UCSD-AML1 (cell line): ENCODE data around the gene SEMA3A.
"Not testable (repeated sequence)": the region's sequence is repeated elsewhere in the genome, so short reads cannot be mapped to it uniquely, and the experiment has no call there.

Experiments
- DNase-seq: peaks from one replicate; lab custom pipeline; 2025; ENCODE audit not compliant: unreplicated experiment; lab: John Stamatoyannopoulos, UW

SEMA3A gene

DNA sequence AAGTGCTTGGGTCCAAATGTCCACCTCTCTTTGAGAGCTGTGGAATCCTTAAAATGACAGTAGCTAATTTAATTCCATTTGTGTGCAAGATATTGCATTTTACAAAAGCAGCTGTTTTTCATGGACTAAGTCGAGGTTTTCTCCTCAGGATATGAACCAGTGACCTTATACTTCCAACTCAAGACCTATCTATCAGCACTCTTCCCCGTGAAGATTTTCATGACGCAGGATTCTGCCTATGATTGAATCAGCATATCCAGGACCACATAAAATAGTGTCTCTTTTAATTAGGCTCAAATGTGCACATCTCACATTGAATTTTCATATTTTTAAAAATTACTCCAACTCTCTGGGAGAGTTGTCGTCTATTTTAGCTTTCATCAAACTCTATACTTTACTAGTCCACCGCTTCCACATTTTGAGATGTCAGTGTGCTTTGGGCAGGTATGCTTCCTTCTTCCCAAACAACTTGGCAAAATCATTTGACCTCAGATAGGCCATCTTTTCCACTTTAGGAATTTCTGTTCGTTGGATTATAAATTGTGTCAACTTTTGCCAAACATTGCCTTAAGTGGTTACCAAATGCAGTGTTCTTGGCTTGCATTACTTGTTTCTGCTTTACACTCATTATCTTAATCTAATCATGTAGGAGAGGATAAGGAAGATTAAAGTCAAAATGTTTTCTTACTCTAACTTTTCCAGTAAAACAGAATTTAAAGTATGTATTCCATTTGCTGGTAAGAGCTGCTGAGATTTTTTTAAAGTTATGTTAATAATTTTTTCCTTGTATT is 39.4 kb downstream of the SEMA3A start:
- DNase-seq, result no peak

DNA sequence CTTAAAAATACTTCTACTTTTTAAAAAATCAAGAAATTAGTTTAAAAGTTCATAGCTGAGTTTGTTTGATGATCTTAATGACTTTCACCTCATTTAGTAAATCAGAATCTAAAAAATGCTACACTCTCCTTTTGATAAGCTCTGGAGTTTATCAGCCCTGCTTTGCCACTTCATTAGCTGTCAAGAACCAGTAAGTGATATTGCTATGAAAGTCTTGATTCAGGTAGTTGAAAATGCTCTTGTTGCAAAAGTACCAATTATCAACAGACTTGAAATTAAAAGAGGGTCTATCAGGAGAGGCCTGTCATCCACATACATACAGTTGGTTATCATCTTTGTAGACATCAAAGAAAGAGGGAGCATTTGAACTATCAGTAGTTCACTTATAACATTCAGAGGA is 41.6 kb downstream of the SEMA3A start:
- no peak for DNase-seq

DNA sequence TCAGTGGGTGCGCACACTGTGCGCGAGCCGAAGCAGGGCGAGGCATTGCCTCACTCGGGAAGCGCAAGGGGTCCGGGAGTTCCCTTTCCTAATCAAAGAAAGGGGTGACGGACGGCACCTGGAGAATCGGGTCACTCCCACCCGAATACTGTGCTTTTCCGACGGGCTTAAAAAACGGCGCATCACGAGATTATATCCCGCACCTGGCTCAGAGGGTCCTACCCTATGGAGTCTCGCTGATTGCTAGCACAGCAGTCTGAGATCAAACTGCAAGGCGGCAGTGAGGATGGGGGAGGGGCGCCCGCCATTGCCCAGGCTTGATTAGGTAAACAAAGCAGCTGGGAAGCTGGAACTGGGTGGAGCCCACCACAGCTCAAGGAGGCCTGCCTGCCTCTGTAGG is 44.2 kb downstream of the SEMA3A start:
- not testable (repeated sequence) for DNase-seq

DNA sequence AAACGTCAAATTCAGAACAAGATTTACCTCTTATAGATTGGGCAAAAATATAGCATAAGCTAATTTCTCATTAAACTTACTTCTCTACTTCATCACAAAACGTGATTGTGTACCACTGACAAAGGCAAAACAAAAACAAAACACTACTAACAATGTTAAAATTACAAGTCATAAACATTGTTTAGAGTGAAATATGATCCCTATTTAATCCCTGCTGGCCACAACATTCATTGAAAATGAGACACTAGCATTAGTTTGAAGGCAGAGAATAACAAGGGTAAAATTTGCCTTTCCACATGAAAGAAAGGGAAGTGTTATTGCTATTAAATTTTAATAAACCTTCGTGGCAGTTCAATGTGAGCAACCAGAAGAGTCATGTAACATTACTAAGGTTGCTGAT is 45.0 kb downstream of the SEMA3A start:
- no peak for DNase-seq

DNA sequence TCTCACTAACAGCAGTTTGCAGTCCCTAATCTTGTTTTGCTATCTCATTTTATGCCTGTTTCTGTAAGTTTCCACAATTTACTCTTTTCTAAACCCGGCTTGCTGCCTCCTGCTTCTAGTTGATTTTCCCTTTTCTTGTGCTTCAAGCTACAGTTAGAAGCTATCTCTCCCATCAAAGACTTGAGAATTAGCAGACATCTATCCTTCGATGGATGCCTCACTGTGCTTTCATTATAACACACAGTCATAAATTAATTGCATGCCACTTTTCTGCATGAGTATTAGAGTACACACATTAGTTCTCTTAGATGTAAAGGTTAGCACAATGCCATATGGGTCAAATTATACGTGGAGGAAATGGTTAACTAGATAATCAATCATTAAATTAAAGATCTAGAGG is 48.7 kb downstream of the SEMA3A start:
- no peak for DNase-seq

DNA sequence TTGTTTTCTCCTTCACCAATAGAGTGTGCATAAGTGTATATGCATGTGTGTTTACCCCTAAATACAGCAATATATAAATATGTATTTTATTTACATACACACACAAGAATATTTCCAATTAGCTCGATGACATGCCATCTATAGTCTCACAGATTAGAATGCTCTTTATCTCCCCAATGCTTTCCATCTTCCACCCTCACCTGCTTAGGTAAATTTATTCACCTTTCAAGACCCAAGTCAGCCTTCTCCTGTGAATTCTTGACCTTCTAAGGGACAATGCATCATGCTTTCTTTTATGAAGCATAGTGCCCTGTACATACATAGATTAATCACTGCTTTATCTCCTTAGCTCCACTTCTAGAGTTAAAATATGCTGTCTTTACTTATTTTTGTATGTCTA is 49.7 kb downstream of the SEMA3A start:
- DNase-seq, result no peak

DNA sequence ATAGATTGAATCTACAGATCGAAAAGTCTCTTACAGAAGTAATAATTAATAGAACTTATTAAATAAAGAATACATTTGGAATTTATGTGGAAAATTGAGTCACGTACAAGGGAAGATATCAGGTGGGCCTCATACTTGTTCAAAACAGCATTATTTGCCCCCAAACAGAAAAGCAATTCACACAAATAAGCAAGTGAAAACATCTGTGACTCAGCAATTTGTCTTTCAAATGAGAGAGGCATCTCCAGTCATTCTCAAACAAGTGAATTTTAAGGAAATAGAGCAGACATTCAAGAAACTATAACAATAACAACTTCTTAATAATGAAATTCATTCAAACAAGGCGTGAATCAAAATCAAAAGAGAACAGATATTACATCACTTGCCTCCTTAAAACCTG is 50.1 kb downstream of the SEMA3A start:
- no peak for DNase-seq

DNA sequence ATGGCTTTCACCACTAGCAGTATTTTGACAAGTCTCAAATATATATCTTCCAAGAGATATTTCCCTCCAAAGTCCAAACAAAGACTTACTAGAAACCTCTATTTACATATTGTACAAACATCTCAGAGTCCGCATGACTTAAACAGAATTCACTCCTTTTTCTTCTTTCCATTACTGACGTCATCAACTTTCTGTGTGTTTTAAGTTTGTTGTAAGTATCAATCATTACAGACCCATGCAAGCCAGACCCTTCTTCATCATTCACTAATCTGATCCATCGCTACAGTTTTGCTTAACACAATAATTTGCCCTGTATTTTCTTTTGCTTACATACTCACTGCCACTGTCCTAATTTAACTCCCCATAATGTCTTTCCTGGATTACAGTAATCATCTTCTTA is 51.9 kb downstream of the SEMA3A start:
- no peak for DNase-seq

DNA sequence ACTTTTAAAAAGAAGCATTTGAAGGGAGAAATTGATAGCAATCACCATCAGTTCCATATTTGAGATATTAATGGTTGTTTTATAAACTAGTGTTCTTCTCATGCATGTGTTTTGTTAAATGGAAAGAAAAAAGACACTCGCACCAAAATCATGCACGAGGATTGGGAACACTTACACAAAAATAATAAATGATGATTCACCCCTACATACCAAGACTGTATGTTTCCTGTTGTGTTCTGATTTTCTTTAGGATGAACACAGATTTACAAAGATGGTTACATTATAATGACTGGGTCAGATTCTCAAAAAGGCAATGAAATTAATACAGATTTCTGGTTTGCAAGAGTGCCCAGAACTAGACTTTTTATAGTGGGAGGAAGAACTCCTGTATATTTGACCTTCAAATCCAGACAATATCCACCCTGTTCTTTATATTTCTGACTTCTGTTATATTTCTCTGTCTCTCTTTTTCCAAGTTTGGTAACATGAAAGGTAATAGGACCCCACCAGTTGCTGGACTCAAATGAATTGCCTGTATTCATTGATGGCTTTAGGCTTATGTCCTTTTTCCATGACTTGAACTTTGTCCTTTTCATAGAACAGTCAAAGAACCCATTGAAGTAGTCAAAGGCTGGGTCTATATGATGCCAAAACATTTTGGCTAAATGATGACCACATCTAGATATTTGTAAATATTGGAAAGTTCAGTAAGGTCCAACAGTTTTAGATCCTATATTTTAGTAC is 54.4 kb downstream of the SEMA3A start:
- no peak for DNase-seq

DNA sequence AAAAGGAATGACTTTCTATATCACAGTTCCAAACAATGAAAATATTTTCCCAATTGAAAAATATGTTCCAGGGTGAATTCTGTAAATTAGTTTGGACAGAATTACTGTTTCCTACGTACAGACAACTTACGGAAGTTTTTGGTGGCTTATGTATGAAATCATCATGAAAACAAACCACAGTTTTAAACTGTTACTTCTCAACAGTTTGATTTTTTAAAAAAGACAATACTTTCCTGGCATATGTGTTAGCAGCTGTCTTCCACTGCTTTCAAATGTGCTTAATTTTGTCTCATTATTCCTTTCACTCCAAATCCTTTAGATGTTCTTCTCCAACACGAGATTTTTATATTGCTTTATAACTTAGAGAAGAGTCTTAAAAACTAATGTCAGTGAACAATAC is 56.2 kb downstream of the SEMA3A start:
- no peak for DNase-seq

DNA sequence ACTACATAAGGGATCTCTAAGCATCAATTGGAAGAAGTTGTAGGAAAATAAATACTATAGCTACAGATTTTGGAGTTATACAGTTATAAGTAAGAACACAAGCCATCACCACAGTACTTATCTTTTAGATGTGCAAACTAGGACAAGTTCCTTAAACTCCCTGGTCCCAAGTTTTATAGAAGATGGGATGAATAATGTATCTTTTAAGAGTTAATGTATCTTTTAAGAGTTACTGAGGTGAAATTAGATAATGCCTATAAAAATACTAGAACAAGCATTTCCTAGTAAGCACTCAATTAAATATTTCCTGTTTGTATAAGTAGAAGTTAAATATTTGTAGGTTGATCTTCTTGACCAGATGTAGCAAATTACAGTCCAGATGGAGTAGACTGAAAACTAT is 56.8 kb downstream of the SEMA3A start:
- DNase-seq, result no peak

DNA sequence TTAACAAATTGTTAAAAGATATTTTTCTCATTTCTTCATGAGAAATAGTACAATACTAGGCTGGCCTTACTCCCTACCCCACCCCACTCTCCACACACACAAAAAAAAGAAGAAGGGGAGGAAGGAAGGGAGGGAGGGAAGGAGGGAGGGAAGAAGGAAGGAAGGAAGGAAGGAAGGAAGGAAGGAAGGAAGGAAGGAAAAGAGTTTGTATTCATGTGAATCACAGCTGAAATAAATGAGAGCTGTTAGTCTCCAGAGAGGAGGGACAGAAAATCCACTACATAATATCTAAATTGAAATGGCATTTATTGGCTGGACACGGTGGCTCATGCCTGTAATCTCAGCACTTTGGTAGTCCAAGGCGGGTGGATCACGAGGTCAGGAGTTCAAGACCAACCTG is 57.8 kb downstream of the SEMA3A start:
- DNase-seq, result no peak

DNA sequence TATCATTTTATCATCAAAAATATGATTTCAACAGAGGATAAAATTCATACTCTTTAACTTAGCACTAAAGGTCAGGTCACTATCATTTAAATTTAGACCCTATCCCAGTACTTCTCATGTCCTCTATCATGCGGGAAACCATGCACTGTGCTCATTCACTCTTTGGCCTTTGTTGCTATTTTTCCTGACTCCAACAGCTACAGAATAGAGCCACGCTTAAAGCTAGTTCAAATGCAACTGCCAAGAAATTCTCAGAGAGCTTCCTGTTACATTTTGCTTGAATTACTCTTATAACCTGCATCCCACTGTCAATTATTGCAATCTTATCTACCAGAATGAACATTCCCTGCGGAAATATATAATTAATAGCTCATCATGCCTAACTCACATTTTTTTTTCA is 58.3 kb downstream of the SEMA3A start:
- no peak for DNase-seq

DNA sequence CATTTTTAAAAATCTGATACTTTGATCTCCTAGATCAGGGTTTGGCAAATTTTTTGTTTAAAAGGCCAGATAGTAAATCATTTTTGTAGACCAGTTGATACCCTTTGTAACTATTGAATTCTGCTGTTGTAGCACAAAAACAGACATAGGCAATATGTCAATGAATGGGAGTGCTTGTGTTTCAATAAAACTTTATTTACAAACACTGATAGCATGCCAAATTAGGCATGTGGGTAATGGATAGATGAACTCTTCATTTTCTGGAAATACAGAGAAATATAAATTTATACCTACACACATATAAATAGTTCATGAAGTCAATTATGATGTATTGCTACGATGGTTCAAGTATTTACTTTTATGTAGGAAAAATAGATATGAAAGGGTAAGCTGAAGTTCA is 60.4 kb downstream of the SEMA3A start:
- no peak for DNase-seq

DNA sequence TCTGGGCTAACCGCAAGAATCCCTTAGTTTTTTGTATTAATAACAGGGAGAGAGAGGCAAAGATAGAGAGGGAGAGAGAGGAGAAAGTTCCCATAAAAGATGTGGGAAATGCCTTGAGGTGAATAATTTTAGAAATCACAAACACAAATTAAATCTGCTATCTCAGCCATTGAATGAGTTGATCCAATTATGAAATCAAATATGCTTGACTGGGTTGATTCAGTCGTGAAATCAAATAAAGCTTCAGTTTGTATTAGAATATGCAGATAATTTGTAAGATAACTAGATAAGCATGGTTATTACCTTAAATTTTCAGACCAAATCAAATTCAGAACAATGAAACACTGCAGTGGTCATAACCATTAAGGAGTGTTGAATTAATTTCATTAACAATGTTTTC is 68.9 kb downstream of the SEMA3A start:
- DNase-seq, result no peak

DNA sequence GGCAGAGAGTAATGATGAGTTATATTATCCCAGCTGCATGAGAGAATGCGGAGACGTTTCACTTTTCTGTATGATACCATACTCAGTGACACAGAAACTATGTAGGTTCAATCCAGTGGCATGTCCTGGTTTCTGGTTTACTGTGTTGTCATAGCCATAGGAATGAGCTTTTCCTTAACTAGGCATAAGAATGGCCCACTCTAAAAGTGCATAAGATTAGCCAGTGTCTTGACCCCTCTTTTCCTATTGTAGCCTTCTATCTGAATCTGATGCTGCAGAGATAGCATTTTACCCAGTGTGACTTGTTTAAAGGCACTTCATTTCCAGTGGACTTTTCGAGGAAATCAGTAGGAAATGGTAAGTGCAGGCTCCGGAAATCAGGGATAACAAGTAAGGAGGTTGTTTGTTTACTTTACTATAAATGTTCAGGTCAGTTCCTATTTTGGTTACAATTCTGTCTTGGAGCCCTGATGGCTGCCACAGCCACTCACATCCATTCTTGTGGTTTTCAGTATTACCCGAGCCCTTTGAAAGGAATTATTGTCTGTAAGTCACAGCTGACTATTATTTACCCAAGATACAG is 70.5 kb downstream of the SEMA3A start:
- DNase-seq, result peak; percentile 11

DNA sequence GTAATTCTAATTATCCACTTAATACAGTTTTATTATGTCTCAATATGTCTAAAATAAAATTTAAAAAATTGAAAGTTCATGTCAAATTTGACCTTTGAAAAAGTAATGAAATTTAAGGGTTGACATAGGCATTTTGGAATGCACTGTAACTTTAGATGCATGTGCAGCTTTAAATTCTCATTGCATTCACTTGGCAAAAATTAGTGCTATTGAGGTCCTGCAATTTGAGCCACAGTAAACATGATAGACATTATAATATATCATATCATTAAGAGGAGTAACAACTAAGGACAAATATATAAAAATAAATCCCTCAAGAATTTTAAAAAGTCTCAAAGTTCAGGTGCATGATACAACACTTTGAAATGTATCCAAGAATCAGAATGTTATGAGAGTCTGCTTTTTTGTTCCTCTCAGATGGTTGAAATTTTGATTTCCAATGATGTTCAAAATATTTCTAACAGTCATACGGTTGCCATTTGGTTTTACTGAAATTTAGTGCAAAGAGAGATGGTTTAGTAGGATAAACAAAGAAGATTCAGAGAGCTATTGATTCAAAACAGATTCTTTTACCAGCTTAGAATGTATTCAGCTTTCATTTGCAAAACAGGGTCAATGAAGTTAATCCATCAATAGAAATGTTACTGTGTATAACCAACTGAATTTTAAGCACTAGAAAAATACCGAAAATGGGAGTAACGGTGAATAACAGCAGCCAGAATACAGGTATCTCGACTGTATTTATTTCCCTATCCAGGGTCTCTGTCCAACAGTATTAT is 71.8 kb downstream of the SEMA3A start:
- no peak for DNase-seq

DNA sequence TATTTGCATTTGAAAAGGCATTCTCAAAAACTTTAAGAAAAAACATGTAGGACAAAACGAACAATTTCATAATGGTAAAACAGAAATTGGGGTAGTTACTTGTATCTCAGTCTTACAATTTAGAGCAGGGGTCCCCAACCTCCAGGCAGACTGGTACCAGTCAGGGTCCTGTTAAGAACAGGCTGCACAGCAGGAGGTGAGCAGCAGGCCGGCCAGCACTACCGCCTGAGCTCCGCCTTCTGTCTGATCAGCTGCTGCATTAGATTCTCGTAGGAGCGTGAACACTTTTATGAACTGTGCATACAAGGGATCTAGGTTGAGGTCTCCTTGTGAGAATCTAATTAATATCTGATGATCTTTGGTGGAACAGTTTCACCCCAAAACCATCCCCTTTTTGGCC is 77.3 kb downstream of the SEMA3A start:
- no peak for DNase-seq

DNA sequence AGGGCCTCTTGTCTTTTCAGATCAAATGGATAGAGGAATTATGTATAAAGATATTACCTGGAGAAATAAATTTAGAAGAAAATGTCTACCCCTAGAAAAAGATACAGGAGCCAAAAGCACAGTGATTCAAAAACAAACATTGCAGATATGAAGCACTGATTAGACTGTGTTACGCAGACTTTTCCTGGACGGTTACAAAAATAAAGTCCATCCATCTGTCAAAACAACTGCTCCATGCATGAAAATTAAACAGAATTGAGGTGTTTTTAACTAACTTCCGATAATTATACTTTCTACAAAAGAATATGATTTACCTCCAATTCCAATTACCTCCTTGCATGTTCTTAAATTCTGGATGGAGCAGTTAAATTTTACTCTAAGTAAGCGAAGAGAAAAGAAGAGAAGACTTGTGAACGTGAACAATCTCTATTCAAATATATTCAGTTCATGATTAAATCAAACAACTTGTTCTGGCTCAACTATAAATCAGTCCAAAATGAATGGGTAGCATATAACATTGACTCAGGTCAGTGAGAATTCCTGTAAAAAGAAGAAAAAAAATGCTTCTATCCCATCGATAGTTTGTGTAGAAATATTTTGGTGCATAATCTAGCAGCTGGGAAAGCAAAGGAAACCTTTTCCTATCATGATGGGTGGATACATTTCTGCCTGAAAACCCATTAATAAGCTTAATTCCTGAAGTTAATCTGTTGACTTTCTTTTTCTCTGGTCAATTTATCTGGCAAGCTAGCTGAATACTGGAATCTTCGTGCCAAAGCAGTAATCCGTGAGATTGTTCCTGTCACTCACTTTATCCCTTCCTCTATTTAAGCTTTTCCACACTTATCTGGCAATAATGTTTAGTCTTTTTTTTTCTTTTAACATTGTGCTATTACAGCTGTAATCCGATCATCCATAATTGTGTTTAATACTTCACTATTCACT is 80.4 kb downstream of the SEMA3A start:
- DNase-seq, result no peak

DNA sequence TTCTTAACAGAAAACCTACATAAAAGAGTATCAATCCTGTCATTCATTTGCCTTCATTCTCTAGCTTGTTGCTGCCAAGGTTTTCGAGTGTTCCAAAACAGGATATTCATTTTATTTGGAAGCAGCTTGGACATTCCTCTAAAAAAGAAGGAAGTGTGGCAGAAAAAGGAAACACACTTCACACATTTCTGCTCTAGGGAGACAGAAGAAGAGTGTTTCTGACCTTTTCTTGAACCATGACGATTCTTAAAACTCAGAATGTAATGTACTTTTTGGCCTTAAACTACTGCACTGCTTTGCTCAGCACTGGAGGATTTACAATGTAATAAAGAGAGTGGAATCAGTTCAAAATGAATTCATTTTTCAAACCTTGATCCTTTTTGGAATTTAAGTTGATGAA is 81.3 kb downstream of the SEMA3A start:
- no peak for DNase-seq
